NCI-H1092 (cell line): ENCODE results near the gene CAMSAP2.

Experiments used
- DNase-seq: peaks from one replicate; lab custom pipeline; 2025; lab: John Stamatoyannopoulos, UW

The CAMSAP2 gene

GRCh38 chr1:200845360-200845759 lies 106.7 kb downstream of the CAMSAP2 start:
- DNase-seq: no peak

DNA sequence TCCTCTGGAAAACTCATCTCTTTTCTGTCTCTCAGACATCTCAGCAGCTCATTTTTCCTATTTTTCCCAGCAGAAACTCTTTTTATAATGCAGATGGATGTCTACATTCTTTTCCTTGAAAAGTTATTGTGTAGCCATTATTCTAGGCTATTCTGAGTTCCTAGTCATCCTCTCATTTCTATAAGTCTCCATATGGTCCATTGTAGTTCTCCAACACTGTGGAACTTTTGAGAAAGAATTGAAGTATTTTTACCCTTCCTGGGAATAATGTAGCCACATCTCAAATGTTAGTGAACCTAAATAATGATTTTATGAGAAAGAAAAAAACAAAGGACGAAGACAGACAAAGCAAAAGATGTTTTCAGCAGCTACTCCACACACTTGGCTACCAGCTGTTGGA lies 107.7 kb downstream of the CAMSAP2 start:
- DNase-seq: no peak

DNA sequence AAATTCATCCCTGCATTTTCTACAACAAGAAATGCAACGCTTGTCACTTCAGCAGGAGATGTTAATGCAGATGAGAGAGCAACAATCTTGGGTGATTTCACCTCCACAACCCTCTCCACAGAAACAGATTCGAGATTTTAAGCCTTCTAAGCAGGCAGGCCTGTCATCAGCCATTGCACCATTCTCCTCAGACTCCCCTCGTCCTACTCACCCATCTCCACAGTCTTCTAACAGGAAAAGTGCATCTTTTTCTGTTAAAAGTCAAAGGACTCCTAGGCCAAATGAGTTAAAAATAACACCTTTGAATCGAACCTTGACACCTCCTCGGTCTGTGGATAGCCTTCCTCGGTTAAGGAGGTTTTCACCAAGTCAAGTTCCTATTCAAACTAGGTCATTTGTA lies 110.7 kb downstream of the CAMSAP2 start:
- no peak for DNase-seq

- no peak for DNase-seq
These were observed 111.9 kb downstream of the CAMSAP2 start for GRCh38 chr1:200850554-200850953.

- DNase-seq: no peak
These were observed 118.1 kb downstream of the CAMSAP2 start for GRCh38 chr1:200856716-200857357.

- DNase-seq: no peak
These were observed 119.1 kb downstream of the CAMSAP2 start for GRCh38 chr1:200857804-200858203.

DNA sequence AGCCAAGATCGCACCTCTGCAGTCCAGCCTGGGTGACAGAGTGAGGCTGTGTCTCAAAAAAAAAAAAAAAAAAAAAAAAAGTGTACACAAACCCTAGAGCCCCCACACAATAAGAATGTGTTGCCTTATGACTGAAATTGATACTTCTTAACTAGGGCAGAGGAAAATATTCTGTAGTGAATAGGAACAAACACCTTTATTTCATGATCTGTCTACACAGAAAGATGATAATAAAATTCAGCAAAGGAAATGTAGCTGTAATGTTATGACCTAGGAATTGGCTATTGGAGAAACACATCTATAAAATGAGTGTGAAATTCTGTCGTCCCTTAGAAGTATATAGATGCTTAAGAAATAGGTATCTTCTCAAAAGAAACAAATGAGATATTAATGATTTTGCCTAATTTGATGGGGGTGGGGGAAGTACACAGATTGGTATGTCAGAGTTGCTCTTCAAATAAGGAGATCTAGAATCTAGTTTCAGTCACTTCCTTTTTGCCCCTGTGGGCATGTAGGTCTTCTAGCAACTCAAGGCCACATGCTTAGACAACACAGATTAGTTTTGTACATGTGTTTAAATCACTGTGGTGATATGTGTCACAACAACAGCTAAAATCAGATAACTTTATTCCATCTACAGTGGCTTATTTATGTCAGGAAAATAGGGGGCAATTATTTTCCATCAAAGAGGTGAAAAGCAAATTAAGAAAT lies 123.4 kb downstream of the CAMSAP2 start:
- no peak for DNase-seq

DNA sequence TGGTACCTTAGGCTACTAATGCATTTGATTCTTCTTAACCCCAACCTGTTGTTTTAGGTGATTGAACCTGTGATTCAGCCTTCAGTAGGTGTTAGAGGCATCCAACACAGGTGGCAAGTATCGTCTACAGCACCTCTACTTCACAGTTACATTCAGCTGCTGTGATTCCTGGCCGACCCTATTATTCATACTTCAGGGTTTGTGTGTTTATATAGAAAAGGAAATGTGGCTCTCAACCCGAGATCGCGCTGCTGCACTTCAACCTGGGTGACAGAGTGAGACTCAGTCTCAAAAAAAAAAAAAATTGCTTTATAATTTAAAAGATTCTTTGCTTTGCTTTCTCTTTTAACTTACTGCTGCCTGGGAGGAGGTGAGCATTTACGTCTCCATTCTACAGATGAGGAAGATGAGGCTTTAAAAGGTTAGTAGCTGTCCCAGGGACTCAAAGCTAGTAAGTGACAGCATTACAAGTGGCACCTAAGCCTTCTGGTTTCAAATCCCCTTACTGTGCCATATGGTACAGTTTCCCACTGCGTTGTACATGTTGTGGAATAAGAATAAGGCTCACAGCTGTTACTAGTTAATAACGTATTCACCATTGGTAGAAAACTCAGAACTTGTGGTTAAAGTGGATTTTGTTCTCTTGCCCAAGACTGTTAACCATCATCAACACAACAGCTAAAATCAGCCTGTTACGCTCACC lies 124.2 kb downstream of the CAMSAP2 start:
- DNase-seq: no peak

GRCh38 chr1:200866116-200866515 lies 127.4 kb downstream of the CAMSAP2 start:
- DNase-seq: no peak

DNA sequence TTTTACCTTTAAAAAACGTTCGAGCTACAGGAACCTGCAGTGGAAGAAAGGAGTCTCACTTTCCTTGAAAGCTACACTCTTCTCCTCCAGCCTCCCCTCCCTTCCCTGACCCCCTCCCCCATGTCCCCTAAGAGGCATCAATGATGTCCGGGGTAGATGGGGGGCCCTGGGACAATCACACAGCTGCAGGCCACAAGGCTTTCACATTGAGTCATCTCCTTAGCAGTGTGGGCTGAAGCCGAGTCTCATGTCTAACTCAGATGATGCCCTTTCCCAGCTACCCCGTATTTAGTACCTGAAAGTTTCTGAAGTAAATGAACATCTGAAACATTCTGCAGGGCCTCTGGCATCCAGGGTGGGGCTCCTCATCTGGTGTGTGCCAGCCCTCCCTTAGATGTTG lies 127.8 kb downstream of the CAMSAP2 start:
- no peak for DNase-seq

DNA sequence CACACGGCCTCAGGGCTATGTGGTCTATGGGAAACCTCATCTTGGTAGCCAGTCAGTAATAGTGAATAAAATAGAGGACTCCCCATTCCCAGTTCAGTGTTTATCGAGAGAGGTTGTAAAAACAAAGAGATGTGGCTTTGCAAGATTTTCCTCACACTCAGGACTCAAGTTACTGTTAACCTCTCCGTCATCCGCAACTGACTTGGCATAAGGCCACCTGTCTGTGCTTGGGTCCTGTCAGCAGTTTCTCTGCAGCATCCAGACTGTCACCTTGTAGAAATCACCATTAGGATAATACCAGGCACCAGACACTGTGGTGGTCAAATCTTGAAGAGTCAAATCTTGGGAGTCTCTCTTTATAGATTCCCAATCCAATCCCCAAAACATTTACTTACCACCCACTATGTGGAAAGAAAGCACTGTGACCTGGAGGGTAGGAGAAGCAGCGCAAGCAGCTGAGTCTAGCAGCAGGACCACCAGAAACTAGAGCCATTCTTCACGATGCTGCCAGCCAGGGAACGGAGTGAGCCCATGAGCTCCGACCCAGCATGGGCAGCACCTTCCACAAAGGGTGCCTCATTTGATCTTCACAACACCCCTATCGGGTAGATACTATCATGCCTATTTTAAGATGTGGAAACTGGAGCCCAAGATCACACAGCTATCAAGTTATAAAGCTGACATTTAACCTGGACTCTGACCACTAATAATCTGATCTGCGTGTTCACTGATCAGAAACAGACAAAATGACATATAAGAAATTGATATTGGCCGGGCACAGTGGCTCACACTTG lies 128.5 kb downstream of the CAMSAP2 start:
- DNase-seq: no peak

GRCh38 chr1:200869376-200869752 lies 130.7 kb downstream of the CAMSAP2 start:
- no peak for DNase-seq

DNA sequence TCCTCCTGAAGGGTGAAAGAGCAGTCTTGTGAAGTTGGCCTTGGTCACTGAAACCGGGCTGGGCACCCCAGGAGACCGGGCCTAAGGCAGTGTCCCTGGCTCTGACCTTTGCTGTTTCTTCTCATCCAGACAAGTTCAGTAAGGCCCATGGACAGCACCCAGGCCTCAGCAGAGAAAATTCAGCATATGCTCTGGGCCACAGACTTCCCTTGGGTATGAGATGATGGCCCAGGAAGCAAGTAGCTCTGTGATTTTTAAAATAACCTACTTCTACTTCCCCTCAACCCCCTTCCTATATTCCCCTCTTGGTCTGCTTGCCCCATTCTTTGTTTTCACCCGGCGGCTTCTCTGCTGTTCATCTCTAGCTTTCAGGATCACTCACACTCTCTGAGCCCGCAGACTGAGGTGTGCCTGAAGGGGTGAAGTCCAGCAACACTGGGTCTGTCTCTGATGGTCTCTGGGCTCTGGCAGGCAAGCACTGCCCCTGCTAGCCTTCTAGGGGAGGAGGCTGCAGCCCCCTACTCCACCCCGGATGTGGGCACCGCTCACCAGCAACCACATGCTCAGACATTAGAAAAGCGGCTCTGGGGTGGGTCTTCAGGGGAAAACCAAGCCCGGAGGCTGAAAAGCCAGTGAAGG lies 131.2 kb downstream of the CAMSAP2 start:
- DNase-seq: no peak

- no peak for DNase-seq
These were observed 133.9 kb downstream of the CAMSAP2 start, which contains the start of gene GPR25 for GRCh38 chr1:200872446-200873115. Gene GPR25 (plus strand): TSS chr1:200872981. CDS start chr1:200873038, 57 bp downstream.

- peak; percentile 19 for DNase-seq
These were observed 134.5 kb downstream of the CAMSAP2 start for GRCh38 chr1:200873116-200873670.

GRCh38 chr1:200873671-200874397 lies 135.1 kb downstream of the CAMSAP2 start:
- DNase-seq: no peak

DNA sequence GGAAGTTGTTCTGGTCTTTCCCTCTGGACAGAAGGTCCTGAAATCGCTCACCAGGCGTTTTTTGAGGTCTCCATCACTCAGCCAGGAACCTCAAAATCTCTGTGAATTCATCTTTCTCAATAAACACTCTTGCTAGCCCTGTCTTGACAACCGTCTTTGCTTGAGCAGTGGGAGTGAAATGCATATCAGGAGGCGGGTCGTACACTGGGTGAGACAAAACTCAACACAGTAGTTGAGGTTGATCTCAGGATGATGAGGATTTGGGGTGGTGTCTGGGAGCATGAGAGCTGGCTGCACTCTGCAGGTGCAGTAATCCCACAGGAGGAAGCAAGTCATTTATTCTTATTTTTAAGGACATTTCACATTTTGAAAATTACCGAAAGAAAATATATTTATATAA lies 136.0 kb downstream of the CAMSAP2 start:
- no peak for DNase-seq

- no peak for DNase-seq
These were observed 136.7 kb downstream of the CAMSAP2 start for GRCh38 chr1:200875416-200875815.

DNA sequence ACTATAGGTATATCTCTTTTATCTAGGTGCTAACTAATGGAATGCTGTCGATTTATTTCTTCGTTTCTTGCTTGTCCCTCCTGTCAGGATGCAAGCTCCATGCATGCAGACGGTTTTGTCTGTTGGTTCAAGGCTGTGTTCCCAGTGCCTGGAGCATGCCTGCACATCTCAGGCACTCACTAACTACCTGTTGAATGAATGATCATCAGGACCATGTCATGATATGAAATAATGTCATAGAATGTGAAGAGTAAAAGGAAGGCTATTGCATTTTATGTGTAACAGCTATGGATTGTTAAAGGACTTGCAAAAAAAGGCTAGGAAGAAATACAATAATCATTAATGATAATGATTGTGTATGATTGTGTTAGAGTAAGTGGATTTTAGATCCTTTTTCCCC lies 138.3 kb downstream of the CAMSAP2 start:
- DNase-seq: no peak

DNA sequence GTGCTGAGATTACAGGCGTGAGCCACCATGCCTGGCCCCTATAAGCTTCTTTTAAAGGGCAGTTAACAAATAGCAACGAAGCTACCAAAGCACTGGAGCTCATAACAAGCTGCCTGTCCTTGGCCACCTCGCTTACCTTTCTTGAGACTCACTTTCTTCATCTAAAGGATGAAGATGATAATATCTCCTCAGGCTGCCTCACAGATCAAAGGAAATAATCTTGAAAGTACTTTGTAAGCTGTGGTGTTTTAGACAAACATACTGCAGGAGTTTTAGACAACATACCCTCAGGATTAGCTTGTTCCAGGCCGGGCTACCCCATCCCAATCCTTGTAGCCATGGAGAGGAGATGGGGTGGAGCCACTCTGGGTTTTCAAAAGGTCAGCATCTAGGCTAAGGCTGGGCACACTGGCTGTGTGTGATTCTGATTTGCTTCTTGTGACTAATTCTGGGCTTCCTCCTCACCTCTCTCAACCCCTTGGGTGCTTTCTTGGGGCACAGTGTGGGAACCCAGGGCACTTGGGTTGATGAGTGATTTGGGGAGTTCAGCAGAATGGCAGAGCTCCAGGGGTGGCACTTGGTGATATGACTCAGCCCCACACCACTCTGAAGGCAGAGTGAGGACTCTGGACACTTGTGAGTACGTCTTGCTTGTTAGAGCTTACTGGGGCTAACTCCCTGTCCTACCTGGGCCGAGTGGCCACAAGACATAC lies 139.3 kb downstream of the CAMSAP2 start:
- no peak for DNase-seq
